Ecto neural progenitor cell (in vitro differentiated cells): Measurements from ENCODE around the gene CD40.

Source experiments
- DNase-seq: peaks from one replicate; pipeline ENCODE4 v3.0.0-alpha.2; 2018; ENCODE audit warnings: low spot score

CD40 gene

DNA sequence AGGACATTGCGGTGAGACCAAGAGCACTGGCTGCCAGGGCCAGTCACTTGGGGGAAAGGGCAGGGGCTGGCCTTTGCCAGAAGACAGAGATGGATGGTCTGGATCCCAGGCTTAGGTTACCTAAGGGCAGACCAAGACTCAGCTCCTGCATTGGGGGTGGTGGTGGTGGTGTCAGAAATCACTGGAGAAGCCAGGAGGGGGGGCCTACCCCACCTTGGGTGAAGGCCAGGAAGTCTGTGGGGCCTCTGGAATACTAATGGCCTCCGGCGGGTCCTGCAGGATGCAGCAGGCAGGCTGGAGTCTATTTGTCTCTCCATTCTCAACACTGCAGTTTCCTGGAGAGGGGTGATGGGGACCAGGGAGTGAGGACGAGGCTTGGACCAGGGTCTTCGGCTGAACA lies 32.8 kb downstream of the CD40 start:
- DNase-seq = no peak

DNA sequence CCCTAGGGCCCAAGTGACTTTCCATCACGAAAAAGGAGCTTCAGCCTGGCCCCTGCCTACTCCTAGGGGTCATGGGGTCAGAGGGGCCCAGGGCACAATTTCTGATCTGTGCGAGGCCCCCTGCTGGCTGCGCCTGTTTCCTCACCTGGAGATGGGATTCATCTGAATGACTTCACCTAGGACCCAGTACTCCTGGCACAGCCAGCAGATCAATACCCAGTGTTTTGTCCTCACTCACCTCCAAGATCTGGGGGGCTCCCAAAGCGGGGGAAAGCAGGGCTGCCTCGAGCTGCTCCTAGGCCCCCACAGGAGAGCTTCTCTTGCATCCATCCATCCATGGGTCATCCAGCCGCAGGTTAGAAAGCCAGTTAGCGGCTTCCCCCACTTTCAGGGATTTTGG lies 33.8 kb downstream of the CD40 start:
- DNase-seq = no peak

DNA sequence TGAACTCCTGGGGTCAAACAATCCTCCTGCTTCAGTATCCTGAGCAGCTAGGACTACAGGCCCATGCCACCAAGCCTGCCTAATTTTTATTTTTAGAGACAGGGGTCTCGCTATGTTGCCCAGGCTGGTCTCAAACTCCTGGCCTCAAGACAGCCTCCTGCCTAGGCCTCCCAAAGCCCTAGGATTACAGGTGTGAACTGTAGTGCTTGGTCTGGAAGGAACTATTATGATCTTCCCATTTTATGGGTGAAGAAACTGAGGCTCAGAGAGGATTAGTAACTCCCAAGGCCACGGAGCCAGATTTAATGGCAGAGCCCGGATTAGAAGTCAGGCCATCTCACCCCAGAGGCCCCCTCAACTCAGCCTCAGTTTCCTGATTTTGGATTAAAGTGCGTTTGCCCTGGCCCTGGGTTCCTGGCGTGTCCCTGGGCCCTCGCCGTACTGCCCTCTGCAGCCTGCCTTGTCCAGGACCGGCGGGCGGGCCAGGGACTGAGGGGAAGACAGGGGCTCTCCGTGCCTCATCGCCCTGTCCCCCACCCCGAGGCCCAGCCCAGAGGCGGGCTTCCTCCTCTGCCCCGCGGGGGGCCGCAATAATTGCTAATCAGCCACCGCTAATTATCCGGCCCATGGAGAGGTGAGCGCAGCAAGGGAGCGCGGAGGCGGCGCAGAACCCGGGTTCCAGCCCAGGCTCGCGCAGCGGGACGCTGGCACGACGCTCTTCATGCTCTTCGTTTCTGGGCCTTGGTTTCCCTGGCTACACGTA lies 34.9 kb downstream of the CD40 start:
- DNase-seq = no peak

DNA sequence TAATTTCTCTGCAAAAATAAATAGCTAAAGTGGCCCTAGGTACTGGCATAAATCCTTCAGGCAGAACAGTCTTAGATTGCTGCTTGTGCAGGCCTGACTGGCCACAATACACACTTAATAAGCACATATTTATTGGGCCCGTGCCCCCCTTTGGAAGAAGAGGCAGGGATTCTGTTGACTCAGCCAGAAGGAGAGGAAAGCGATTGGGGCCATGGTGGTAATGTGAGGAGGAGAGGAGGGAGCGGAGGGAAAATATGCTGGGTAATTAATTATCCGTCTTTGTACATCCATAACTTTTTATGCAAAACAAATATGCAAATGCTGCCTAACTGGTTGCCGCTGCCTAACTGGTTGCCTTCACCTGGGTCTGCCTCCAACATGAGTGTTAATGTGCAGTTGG lies 36.2 kb downstream of the CD40 start:
- DNase-seq = no peak

DNA sequence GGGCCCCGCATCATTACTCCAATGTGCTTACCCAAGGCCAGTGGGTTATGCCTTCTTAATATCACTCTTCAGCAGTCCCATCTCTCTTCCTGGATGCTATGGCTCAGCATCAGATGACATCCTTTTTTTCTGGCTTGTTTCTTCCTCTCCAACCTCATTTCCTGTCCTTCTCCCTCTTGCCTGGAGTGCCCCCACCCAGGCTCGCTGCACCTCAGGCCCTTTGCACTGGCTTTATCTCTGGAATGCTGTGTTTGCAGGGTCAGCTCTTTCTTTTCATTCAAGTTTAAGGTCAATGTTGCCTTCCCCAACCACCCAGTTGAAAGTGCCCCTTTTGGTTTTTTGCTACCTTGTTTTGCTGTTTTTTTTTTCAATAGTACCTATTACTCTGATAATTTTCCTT lies 36.7 kb downstream of the CD40 start:
- DNase-seq = no peak

DNA sequence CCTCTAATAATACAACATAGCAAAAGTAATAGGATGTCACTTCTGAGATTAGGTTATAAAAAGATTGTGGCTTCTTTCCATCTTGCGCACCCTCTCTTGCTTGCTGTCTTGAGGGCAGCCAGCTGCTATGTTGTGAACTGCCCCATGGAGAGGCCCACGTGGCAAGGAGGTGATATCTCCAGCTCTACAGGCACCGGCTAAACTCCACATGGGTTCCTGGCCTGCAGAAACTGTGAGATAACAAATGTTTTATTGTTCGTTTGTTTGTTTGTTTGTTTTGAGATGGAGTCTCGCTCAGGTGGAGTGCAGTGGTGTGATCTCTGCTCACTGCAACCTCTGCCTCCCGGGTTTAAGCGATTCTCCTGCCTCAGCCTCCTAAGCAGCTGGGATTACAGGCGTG lies 38.0 kb downstream of the CD40 start:
- no peak for DNase-seq

DNA sequence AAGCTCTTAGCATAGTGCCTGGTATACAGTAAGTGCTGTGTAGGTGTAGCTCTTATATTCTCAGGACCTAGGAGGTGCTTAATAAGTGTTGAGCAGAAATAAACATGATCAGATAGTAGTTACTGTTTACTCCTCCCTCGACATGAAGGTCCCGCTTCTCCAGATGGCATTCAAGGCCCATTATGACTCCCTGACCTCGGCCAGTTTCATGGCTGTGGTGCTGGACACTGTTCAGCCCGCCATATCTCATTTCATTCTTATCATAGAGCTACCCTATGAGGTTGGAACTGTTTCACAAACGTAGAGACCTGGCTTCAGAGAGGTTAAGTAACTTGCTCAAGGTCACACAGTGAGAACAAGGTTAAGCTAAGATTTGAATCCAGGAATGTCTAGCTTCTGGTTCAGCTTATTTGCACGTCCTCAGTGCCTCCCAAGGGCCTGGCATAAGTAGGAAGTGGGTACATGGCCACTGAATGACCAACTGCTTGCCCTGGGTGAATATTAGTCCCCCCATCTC lies 39.0 kb downstream of the CD40 start:
- DNase-seq = no peak

DNA sequence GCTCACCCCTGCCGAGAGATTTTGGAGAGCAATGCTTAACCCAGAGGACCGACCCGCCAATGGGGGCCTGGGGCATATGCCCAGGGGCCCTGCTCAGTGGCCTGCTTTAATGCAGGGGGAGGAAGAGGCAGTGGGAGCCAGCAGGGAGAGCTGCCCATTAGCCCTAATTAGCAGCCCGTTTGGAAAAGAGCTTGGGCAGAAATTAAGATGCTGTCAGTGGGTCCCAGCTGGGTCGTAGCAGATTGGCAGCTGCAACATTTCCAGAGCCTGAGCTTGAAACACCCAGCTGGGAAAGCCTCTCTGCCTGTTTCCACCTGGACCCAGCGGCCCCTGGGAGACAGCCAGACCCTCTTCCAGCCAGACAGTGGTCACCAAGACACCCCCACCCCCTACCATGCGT lies 39.5 kb downstream of the CD40 start:
- DNase-seq = no peak

DNA sequence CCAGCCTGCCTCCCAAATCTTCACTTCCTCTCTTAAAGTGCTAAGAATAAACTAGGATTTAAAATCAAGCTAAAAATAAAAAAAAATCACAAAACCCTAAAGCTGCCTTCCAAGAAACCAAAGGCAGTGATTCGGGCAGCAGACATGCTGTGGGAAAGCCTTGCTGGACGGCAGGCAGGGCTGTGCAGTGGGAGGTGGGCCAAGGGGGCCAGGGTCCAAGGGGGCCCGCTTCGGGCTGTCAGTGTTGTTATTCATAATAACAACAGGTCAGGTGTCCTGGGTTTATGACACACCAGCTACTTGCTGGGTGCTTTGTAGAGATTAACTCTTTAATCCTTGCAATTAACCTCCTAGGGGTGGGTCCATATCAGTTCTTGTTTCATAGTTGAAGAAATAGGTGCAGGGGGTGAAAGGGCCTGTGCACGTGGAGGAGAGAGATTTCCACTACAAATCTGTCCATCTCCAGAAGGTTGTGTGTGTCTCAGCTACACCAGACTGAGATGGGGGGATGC lies 40.4 kb downstream of the CD40 start:
- DNase-seq = no peak

DNA sequence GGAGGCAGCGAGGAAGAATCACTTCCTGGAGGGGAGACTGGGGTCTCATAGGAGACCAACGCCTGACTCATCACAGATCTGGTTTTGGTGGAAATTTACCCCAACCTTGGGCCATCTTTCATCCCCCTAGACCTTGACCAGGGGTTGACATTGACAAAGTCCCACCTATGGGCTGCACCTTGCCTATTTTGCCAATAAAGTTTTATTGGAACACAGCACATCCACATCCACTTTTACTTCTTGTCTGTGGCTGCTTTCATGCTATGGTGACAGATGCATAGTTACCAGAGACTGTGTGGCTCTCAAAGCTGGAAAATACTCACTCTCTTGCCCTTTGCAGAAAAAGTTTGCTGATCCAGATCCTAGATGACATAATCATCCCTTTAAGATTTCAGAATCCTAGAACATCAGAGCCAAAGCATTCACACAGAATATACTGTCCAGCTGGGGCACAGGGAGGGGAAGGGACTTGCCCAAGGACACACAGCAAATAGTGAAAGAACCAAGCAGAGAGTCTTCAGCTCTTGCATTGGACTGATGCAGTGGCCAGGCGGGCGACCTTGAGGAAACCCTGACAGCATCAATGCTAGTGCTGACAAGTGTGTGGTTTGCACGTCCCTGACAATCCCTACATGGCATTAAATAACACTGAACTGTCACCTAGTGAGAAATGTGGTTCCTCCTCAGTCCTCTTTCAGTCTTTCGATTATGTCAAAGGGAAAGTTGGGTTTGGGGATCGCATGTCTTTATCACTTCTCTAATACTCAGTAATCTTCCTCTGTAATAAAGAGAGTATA lies 41.2 kb downstream of the CD40 start:
- DNase-seq = no peak

DNA sequence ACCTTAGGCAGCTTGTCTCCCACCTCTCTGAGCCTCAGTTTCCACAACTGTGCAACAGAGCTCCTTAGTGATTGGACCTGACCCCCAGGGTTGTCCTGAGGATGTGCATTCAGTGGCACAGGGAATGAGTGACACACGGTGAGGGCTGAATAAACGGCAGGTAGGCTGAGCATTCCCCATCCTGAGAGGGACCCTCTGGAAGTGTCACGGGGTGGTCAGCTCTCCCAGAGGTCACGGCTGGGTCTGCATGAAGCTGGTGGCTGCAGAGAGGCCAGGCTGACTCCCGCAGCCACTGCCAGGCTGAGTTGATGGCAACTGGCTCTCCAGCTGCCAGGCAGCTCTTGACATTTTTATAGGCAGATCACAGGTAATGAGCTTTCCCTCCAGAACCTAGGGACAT lies 42.5 kb downstream of the CD40 start:
- no peak for DNase-seq

DNA sequence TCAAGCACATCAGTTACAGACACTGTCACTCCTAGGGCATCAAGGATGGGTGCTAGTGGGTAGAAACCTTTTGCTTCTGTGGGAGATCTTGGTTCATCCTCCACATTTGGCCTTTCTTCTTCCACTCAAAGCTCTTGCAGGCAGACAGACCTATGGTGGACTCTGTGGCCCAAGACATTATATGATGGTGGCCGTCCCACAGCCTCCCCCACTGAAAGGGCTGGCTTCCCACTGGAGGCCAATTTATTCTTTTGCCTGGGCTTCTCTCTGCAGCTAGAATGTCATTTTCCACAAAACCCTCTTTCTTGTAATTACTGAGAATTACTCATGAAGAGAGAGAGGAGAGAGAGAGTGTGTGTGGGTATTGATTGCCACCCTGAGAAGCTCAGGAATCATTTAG lies 43.8 kb downstream of the CD40 start:
- DNase-seq = no peak

DNA sequence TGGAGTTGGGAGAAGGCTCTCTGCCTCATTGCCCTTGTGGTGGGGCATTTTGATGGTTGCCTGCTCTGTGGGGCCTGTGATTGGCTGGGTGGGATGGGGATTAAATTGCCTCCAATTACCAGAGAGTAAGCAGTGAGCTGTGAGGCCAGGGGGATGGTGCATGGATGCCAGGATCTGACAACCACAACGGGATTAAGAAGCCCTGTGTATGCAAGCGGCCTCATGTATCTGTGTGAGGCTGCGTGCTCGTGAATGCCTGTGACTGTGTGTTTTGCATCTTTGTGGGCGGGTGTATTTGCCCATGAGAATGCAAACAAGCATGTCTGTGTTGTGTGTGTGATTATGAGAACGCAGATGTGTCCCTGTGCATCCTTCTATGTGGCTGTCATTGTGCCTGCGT lies 46.1 kb downstream of the CD40 start:
- DNase-seq = peak; percentile 63

DNA sequence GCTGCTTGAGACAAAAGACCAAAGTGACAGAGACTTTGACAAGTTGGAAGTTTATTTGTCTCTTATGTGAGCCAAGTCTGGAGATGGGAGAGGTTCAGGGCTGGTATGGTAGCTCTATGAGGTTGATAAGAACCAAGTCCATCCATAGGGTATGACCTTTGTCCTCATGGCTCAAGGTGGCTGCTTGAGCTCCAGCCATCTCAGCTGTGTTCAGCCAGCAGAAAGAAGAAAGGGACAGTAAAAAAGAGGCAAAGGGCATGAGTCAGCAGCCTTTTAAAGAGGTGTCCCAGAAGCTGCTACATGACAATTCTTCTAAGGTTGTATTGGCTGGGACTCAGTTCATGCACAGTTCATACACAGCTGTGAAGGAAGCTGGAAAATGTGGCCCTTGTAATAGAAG lies 49.0 kb downstream of the CD40 start:
- DNase-seq = no peak

DNA sequence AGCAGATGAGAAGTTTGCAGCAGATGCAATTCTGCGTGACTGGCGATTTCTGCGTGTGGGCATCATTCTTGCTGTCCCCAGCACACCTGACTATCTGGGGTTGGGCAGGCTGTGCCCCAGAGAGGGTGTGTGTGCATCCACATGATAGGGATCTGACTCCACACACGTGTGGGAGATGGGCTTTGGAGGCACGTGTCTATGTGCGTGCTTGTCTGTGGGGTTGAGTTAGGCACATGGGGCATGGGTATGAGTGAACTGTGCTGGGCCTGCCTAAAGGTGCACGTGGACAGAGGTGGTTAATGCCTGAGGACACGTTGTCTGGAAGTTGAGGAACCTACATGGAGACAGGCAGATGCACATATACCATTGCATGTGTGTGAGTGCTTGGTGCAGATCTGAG lies 50.3 kb downstream of the CD40 start:
- no peak for DNase-seq

DNA sequence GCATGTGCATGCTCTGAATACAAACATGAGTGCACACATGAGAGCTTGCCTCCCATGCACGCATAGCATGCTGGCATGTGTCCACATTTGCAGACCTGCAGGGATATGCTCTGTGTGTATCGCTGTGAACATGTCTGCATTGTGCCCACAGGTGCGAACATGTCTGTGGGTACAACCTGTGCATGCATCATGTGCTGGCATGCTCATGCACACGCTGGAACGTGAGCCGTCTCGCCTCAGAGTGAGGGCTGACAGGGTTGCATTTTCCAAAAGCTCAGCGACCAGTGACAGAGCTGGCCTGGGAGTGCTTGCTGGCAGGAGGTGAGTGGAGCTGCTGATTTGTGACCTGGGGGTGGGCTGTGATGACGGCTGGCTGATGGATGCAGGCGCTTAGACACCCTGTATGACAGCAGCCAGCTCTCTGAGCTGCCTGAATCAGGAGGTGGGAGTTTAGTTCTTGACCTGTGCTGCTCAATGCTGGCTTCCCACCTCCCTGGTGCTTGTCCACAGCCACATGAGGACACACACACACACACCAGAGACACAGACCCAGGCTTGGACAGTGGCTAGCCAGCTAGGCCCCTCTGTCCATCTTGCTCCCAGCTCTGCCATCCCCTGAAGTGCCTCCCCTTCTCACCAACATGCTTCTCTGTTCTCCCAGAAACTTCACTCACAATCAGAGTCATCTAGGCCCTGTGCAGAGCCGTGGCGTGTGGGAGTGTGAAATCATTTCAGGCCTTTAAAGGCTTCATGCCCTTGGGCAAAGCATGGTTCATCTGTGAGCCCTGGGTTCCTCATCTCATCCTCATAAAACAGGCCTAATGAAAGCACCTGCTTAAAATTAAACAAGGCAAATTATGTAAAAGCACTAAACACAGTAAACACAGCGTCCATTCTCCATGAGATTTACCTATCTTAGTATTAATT lies 51.4 kb downstream of the CD40 start:
- no peak for DNase-seq

DNA sequence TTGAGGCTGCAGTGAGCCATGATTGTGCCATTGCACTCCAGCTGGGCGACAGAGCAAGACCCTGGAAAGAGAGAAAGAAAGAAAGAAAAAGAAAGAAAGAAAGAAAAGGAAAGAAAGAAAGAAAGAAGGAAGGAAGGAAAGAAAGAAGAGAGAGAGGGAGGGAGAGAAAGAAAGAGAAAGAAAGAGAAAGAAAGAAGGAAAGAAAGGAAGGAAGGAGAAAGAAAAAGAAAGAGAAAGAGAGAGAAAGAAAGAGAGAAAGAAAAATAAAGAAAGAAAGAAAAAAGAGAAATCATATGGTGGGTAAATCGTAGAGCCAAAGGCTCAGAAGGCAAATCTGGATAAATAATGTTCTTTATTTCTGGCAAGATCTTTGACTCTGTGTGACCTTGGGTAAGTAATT lies 53.4 kb downstream of the CD40 start:
- no peak for DNase-seq

DNA sequence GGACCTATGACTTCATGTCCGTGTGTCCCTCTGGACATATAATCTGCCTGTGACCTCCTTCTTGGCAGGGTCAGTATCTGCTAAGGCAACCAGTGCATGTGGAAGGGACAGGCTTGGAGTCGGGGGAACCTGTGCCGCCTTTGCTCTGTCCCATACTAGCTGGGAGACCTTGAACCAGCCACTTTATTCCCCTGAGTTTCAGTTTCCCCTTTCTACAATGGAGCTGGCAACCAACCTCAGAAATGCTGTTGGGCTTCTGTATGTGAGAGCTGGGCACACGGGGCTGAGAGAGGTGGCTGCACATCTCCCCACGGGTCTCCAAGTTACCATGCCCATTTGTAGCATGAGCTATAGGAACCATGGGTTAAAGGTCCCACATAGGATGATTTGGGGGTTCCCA lies 53.8 kb downstream of the CD40 start:
- no peak for DNase-seq

DNA sequence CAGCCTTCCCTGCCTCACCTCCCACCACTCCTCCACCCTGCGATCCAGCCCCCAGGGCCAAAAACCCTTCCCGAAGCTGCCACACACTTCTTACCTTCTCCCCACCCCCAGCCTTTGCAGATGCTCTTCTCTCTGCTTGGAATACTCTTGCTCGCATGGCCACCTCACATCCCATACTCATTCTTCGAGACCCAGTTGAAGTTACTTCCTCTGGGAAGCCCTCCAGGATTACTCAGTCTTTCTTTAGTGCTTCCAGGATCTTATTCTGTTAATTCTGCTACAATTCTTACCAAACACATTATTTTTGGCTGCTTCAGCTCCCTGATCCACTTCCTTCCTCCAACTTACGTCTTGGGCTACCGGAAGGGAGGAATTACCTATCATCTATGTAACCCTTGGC lies 54.3 kb downstream of the CD40 start:
- no peak for DNase-seq

DNA sequence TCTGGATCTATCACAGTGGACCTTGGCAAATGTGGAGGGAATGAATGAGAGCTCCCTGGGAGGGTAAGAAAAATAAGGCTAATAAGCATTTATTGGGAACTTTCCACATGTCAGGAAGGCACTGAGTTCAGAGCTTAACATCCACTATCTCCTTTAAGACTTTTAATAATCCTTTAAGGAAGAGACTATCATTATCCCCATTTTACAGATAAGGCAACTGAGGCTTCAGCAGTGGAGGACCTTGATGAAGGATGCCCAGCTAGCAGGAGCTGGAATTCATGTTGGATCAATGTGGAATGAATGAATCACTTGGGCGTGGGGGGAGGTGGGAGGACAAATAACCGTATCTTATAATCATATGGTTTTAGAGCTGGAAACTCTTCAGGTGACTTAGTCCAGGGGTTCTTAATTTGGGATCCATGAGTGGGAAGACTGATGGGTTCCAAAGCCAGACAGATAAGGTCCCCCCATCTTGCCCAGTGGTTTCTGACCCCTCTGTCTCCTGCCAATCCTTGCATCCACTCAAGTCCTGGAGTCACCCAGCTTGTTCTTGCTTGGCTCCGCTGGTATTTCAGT lies 54.9 kb downstream of the CD40 start:
- no peak for DNase-seq

DNA sequence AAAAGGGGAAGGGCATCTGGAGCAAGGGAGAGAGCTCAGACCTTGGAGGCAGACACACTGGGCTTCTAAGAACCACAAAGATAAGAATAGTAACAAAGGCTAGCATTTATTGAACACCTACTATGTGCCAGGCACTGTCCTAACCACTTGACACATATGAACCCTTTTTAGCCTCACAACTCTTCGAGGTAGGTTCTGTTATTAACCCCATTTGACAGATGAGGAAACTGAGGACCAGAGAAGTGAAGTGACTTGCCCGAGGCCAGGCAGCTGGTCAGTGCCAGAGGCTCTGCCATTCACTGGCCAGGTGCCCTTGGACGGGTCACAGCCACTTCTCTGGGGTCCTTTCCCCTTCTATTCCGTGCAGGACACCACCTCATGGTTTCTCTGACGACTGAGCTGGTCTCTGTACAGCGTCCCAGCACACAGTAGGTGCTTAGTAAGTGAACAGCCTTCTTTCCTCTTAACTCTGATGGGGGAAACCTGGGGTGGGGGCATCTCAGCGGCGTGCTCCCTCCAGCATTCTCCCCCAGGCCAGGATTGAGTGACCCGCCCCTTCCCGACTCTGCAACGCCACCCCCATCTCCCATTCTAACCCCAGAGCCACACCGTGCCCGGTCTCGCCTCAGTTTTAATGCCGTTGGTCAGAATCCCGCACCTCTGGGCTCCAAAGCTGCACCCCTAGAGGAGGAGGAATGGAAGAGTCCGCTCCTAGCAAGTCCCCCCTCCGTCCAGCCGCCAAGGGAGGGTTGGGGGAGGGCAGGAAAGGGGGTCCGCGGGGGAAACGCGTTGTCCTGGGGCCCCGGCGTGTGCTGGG lies 55.7 kb downstream of the CD40 start:
- DNase-seq = no peak
